GM18499 (cell line): ENCODE results near the gene ZDBF2.
"Not testable (repeated sequence)": the region's sequence is repeated elsewhere in the genome, so short reads cannot be mapped to it uniquely, and the experiment has no call there.

ENCODE experiments used
- ATAC-seq: cut with Tn5 transposase; IDR thresholded peaks from one replicate; pipeline ENCODE4 v1.9.1; 2021; ENCODE audit warnings: moderate number of reproducible peaks; ENCODE audit not compliant: insufficient read depth, unreplicated experiment

Gene ZDBF2

DNA sequence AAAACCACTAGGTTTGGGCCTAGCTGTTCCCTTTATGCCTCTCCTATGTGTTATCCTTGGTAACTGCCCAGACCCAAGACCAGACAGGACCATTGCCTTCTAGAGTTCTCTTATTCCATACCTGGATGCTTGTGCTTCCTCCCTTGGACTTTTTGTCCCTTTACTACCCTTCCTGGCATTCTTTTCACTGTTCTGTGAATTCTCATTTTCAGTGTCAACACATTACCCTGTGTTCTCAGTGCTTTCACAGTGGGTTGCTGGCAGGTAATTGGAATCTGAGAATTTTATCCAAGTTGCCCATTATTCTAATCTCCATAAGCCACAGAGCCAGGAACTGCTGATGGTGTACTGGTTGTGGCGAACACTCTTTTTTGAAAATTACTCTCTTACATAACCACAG is 41.7 kb downstream of the ZDBF2 start:
- no peak for ATAC-seq

DNA sequence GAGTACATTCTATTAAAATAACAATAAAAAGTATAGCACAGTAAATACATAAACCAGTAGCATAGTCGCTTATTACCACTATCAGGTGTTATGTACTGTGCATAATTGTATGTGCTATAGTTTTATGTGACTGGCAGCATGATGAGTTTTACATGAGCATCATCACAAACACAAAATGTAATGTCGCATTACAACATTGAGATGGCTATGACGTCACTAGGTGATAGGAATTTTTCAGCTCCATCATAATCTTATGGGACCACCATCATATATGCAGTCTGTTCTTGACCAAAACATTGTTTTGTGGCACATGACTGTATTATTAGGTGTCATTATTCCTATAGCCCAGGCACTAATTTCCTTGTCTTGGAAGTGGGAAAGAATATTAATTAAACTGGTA is 48.6 kb downstream of the ZDBF2 start:
- no peak for ATAC-seq

DNA sequence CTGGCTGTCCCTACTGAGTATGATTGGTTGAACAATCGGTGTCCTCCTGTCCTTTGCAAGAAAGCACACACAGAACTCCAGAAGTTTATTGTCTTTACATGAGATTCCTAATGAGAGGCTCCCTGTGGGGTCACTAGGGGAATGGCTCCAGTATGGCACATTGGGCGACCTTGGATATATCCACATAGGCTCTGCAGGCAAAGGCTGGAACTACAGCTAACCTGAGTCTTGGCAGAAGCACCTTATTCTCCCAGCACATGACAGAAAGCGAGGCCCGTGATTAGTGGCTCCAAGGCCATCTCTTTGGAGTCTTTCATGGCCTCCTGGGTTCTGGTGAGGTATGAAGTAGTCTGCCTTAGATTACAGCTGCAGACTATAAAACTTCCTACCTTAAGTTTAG is 49.0 kb downstream of the ZDBF2 start:
- no peak for ATAC-seq

DNA sequence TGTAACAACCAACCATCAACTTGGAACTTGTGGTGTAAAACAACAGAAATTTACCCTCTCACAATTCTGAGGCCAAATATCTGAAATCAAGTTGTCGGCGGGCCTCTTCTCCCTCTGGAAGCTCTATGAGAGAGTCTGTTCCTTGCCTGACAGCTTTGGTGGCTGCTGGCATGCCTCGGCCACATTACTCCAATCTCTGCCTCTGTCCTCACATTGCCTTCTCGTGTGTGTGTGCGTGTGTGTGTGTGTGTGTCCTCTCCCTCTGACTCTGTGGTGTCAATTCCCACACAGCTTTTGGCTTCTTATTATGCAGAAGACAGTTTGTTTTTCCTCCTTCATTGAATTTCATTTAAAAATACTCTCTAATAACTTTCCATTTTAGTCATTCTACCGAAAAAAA is 50.4 kb downstream of the ZDBF2 start:
- no peak for ATAC-seq

DNA sequence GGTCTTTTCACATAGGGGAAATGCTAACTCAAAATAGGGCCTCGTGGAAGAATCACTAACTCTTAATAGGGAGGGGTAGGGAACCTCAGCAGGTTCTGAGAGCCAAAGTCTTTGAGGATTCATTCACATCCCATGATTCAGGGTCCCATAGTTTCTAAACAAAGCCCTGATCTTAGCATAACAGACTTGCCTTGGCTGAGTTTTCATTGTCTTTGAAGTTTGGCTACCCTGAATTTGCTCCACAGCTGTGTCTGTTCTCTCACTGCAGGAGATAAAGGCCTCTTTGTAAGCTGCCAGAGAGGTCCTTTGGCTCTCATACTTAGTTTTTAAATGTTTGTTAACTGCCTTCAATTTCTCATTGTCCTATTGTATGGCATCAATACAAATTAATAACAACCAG is 54.5 kb downstream of the ZDBF2 start:
- ATAC-seq: no peak

DNA sequence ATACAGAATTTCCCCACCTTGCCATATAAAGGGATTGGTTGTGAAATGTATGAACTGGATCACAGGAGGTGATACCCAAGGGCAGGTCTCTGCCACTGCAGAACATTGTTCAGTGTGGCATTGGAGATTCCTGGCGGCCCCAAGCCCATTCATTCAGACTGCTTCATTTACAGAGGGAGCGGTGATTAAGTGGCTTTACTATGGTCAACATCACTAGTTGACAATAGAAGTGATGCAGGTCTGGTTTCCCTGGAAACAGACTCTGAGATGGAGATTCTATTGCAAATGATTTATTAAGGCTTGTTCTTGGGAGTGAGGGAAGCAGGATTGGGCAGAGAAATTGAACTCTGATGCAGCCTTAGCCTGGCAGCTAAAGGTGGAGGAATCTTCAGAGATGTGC is 62.4 kb downstream of the ZDBF2 start:
- ATAC-seq: no peak

DNA sequence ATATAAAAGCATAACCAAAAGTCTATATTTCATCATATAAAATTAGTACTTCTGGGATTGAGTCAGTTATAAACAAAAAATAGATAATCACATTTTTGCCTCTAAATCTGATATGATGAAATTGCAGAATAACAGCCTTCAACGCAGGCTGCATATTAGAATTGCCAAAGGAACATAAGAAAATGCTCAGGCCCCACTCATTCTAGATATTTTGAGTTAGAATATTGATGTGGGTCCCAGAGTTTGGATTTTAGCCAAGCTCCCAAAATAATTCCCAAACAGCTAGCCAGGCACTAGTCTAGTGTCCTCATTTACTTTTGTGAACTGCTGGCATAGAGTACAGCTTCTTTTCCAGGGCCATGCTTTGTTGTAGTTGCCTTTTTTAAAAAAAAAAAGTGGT is 63.5 kb downstream of the ZDBF2 start:
- no peak for ATAC-seq

DNA sequence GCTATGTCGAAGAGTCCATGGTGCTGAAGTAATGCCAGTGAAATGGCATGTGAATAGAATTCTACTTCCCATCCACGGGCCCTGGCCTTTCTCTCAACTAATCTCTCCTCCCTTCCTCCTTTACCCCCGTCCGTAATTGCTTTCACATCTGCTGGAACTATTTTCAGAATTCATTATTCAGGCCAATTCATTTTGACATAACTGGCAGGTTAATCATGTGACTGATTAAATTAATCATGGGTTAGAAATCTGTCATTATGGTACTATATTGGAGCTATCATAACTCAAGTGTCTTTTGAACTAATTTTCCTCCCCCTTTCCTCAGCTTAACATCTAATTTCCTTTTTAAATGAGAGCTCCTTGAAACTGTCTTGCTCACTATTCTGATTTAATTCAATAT is 66.9 kb downstream of the ZDBF2 start:
- ATAC-seq: no peak

DNA sequence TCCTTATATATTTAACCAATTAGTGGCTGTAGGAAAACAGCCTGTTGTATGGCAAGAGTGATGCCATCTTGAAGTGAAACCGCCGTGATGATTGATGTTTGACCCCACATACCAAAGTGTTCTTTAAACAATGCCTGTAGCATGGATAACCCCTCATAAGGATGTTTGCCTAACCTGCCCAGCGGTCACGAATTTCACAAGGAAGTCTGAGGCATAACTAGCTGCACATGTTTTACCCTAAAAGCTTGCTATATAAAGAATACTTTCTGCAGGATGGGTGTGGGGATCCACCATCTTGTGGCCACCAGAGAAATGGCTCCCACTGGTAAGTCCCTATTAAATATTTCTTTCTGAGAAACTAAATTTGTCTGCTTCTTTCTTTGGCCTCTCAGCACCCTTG is 68.7 kb downstream of the ZDBF2 start:
- ATAC-seq: no peak

DNA sequence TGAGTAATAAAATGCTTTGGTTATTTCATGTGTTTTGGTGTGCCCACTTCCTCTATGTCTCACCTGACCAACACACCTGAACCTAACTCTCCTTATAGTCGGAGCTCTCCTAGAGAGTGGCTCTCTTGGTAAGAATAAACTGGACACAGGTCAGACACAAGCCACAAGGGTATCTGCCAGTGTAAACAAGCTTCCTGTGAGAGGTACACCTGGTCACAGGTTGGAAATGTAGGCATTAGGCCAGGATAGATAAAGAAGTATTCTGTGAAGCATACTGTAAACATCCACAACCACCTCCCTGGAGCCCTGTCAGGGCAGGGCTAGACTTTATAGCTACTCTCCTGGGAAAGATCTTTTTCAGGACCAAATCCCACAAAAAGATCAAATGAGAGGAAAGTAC is 69.4 kb downstream of the ZDBF2 start:
- ATAC-seq: no peak

DNA sequence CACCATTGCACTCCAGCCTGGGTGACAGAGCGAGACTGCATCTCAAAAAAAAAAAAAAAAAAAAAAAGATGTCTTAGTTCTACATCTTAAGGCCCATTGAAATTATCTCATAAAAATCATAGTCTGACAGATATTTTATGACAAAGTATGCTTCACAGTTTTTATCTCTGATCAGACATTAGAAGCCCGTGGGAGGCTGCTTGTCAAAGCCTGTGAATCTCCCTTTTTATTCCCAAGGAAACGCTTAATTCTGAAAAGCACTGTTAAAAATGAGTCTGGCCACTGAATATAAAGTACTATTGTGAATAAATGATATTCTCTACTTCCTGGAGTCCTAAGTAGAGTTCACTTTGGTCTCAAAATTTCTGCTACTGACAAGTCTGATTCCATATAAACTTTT is 71.1 kb downstream of the ZDBF2 start:
- ATAC-seq: no peak

DNA sequence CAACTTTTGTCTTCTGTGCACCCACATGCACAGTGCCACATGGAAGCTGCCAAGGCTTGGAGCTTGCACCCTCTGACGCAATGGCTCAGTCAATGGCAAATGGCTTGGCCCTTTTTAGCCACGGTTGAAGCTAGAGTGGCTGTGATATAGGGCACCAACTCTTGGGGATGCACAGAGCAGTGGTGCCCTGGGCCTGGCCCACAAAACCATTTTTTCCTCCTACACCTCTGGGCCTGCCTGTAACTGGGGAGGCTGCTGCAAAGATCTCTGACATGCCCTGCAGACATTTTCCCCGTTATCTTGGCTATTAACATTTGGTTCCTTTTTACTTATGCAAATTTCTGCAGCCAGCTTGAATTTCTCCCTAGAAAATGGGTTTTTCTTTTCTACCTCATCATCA is 74.9 kb downstream of the ZDBF2 start:
- ATAC-seq: no peak

DNA sequence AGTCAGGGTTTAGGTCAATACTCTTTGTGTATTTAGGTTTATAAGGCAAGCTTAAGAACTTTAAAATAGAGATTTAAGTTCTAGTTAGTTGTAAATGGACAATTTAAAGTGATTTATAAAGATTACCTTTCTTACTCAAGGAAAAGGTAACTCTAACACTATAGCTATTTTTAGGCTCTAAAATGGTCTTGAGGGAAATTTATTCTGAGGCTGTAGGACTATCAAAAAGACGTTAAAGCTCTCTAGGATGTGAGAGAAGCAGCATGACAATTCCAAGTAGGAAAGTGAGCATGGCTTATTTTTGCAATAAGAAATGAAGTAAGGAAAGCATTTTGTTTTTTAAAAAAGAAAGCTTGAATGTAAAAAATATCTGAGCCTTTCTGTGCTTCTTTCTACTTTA is 78.1 kb downstream of the ZDBF2 start:
- no peak for ATAC-seq

DNA sequence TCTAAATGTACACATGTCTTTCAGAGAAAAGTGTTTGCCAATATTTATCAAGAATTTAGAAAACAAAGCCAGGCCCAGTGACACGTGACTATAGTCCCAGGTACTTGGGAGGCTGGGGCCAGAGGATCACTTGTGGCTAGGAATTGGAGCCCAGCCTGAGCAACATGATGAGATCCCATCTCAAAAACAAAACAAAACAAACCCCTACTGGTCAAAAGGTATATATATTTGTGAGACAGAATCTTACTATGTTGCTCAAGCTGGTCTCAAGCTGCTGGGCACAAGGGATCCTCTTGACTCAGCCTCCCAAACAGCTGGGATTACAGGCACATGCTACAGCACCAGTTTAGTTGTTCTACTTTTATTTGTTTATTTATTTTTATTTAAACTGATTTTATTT is 79.2 kb downstream of the ZDBF2 start:
- ATAC-seq: no peak

DNA sequence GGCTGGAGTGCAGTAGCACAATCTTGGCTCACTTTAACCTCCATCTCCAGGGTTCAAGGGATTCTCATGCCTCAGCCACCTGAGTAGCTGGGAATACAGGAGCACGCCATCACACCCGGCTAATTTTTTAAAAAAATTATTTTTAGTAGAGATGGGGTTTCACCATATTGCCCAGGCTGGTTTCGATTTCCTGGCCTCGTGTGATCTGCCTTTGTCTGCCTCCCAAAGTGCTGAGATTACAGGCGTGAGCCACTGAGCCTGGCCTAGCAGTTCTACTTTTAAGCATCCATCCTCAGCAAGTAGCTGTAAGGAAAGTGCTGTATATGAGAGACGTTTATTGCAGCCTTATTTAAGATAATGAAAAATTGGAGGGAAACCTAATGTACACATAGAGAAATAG is 79.7 kb downstream of the ZDBF2 start:
- ATAC-seq: no peak

DNA sequence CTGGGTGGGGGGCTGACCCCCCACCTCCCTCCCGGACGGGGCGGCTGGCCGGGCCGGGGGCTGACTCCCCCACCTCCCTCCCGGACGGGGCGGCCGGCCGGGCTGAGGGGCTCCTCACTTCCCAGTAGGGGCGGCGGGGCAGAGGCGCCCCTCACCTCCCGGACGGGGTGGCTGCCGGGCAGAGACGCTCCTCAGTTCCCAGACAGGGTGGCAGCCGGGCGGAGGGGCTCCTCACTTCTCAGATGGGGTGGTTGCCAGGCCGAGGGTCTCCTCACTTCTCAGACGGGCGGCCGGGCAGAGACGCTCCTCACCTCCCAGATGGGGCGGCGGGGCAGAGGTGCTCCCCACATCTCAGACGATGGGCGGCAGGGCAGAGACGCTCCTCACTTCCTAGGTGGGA is 82.4 kb downstream of the ZDBF2 start:
- ATAC-seq: not testable (repeated sequence)

DNA sequence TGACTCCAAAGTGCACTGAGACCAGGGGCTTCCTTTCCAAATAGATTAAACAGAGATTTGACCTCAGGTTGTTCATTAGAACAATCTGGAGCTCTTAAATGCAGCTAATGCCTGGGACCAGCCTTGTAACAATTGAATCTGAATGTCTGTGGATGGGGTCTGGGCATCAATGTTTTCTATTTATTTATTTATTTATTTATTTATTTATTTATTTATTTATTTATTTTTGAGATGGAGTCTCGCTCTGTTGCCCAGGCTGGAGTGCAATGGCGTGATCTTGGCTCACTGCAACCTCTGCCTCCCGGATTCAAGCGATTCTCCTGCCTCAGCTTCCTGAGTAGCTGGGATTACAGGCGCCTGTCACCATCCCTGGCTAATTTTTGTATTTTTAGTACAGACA is 86.4 kb downstream of the ZDBF2 start:
- ATAC-seq: not testable (repeated sequence)

DNA sequence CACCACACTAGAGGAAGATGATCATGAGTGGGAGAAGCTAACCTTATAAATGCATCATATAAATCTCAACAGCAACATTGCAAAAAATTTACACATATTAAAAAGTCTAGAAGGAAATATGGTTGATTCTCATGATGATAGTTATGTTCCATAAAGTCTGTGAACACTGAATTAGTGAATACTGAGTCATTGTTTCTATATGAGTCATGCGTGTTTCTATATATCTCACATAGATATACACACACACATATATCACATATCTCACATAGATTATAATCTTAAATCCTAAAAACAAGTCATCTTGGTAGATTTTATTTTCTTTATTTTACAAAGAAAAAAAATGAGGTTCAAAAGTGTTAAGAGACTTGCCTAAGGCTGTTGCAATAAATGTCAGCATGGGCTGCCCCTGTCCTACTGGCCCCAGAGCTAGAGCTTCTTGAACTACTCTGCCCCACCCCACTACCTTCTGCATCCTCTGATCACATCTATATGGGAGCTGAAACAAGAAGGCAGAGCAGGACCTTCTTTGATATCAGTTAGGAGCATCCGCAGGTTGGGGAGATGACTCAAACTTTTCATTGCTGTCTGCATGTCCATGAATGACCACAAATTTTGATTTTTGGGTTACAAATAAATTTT is 87.1 kb downstream of the ZDBF2 start:
- peak; percentile 92 for ATAC-seq
